BLaER1 treated with 17β-estradiol and CSF1 and Interleukin-3, amounts not matched to agents 10 nM and 100 nM (cell line): ENCODE measurements around the gene ZNF330.
"Not testable (repeated sequence)": the region's sequence is repeated elsewhere in the genome, so short reads cannot be mapped to it uniquely, and the experiment has no call there.

Experiments used
- H3K27ac ChIP-seq, 11 experiments: shearing (Covaris generic); formaldehyde crosslinking; 2 replicates each; pipeline ENCODE4 v1.8.1; 2022
- H3K27me3 ChIP-seq, 11 experiments: shearing (Covaris generic); formaldehyde crosslinking; 2 replicates each; pipeline ENCODE4 v1.8.1; 2022
- H3K36me3 ChIP-seq, 11 experiments: shearing (Covaris generic); formaldehyde crosslinking; 2 replicates each; pipeline ENCODE4 v1.8.1; 2022
- H3K4me1 ChIP-seq, 10 experiments: shearing (Covaris generic); formaldehyde crosslinking; 2 replicates each; pipeline ENCODE4 v1.8.1; 2022
- H3K4me2 ChIP-seq, 11 experiments: shearing (Covaris generic); formaldehyde crosslinking; 2 replicates each; pipeline ENCODE4 v1.8.1; 2022
- H3K4me3 ChIP-seq, 10 experiments: shearing (Covaris generic); formaldehyde crosslinking; 2 replicates each; pipeline ENCODE4 v1.8.1; 2022
- H3K9ac ChIP-seq, 11 experiments: shearing (Covaris generic); formaldehyde crosslinking; 2 replicates each; pipeline ENCODE4 v1.8.1; 2022
- H3K9me3 ChIP-seq, 11 experiments: shearing (Covaris generic); formaldehyde crosslinking; replicated peaks in 1 of 11; 2 replicates each; pipeline ENCODE4 v1.8.1; 2022
- H4K20me1 ChIP-seq, 11 experiments: shearing (Covaris generic); formaldehyde crosslinking; 2 replicates each; pipeline ENCODE4 v1.8.1; 2022
- Cebpa-rat ChIP-seq, 11 experiments: shearing (Covaris generic); IDR thresholded peaks; 2 replicates each; pipeline ENCODE4 v1.8.1; 2022

Gene ZNF330

GRCh38 chr4:141220691-141221659, at the start of gene ZNF330:
Gene ZNF330, plus strand, starts transcription at chr4:141220895. Its CDS starts 1,477 bp downstream, at chr4:141222372.
- H3K27me3 ChIP-seq = no peaks in the 10 kb centered on the region
- H3K36me3 ChIP-seq = peaks cover 32 to 39% (median 37%) of the 10 kb centered on the region in 11 experiments; a peak in 21 of 22 replicates
- no peak for TF ChIP-seq Cebpa-rat (IDR thresholded peaks at IDR 0.05)
- peak within 1 kb of the TSS; percentile 85 to 99 (median 93) for H3K27ac ChIP-seq
- no peaks in the 10 kb centered on the region for H3K9me3 ChIP-seq
- peak within 1 kb of the TSS; percentile 43 to 92 (median 74); a peak in 21 of 22 replicates for H3K4me2 ChIP-seq
- peak within 1 kb of the TSS; percentile 79 to 96 (median 91) for H3K4me3 ChIP-seq
- H4K20me1 ChIP-seq = peaks cover 8 to 44% (median 37%) of the 10 kb centered on the region in 11 experiments; a peak in 18 of 22 replicates
- peaks cover 6 to 40% (median 14%) of the 10 kb centered on the region in 10 experiments; a peak in 19 of 20 replicates for H3K4me1 ChIP-seq
- peak within 1 kb of the TSS; percentile 87 to 99 (median 94) for H3K9ac ChIP-seq

GRCh38 chr4:141174457-141174856, 46.2 kb upstream of the ZNF330 start:
- no peak overlapping the region for H3K4me3 ChIP-seq
- no peaks in the 10 kb centered on the region for H4K20me1 ChIP-seq
- peak overlapping the region in 7 of 11 experiments; percentile 7 to 70 (median 55); a peak in 10 of 22 replicates for H3K4me2 ChIP-seq
- H3K36me3 ChIP-seq = no peaks in the 10 kb centered on the region
- peaks cover 0 to 28% (median 4%) of the 10 kb centered on the region in 10 experiments; a peak in 9 of 20 replicates for H3K4me1 ChIP-seq
- no peak for TF ChIP-seq Cebpa-rat (IDR thresholded peaks at IDR 0.05)
- peaks cover 0 to 7% (median under 1%) of the 10 kb centered on the region in 11 experiments; a peak in 9 of 22 replicates for H3K9me3 ChIP-seq
- peak overlapping the region in 3 of 11 experiments; percentile 20 to 58 (median 48); a peak in 5 of 22 replicates for H3K27ac ChIP-seq
- peak overlapping the region in 2 of 11 experiments; percentile 2 to 20; a peak in 2 of 22 replicates for H3K9ac ChIP-seq
- H3K27me3 ChIP-seq = no peaks in the 10 kb centered on the region

GRCh38 chr4:141177171-141177570, 43.5 kb upstream of the ZNF330 start:
- Histone ChIP-seq H4K20me1 (no peaks in the 10 kb centered on the region), H3K27ac (no peak overlapping the region), H3K4me1 (peaks cover 0 to 28% (median 4%) of the 10 kb centered on the region in 10 experiments; a peak in 9 of 20 replicates), H3K4me2 (no peak overlapping the region), H3K9ac (no peak overlapping the region), H3K27me3 (no peaks in the 10 kb centered on the region), H3K36me3 (no peaks in the 10 kb centered on the region), H3K4me3 (no peak overlapping the region), H3K9me3 (no peaks in the 10 kb centered on the region)
- TF ChIP-seq Cebpa-rat (IDR thresholded peaks at IDR 0.05) = no peak

- no peak overlapping the region for H3K27ac ChIP-seq
- TF ChIP-seq Cebpa-rat (IDR thresholded peaks at IDR 0.05) = no peak
- peaks cover 0 to 10% (median under 1%) of the 10 kb centered on the region in 10 experiments; a peak in 9 of 20 replicates for H3K4me1 ChIP-seq
- no peak overlapping the region for H3K4me2 ChIP-seq
- H3K4me3 ChIP-seq = no peak overlapping the region
- H3K9ac ChIP-seq = no peak overlapping the region
- H3K27me3 ChIP-seq = no peaks in the 10 kb centered on the region
- H4K20me1 ChIP-seq = no peaks in the 10 kb centered on the region
- no peaks in the 10 kb centered on the region for H3K9me3 ChIP-seq
- H3K36me3 ChIP-seq = no peaks in the 10 kb centered on the region
Observed at GRCh38 chr4:141179474-141180373, 41.0 kb upstream of the ZNF330 start.

- no peak for TF ChIP-seq Cebpa-rat (IDR thresholded peaks at IDR 0.05)
- Histone ChIP-seq H3K36me3 (no peaks in the 10 kb centered on the region), H3K27me3 (no peaks in the 10 kb centered on the region), H3K4me3 (no peak overlapping the region), H3K27ac (no peak overlapping the region), H4K20me1 (no peaks in the 10 kb centered on the region), H3K4me2 (no peak overlapping the region), H3K9me3 (no peaks in the 10 kb centered on the region), H3K9ac (no peak overlapping the region), H3K4me1 (no peaks in the 10 kb centered on the region)
Observed at GRCh38 chr4:141180991-141181761, 39.5 kb upstream of the ZNF330 start.

GRCh38 chr4:141183491-141183890, 37.2 kb upstream of the ZNF330 start:
- not testable (repeated sequence) for H3K4me1 ChIP-seq, H3K9me3 ChIP-seq

GRCh38 chr4:141192564-141192963, 28.1 kb upstream of the ZNF330 start:
- Histone ChIP-seq H3K4me3 (no peak overlapping the region), H3K9me3 (no peaks in the 10 kb centered on the region)

More at GRCh38 chr4:141183491-141183890, 37.2 kb upstream of the ZNF330 start:
- not testable (repeated sequence) for H3K36me3 ChIP-seq, H3K27ac ChIP-seq, H4K20me1 ChIP-seq, H3K27me3 ChIP-seq, H3K4me2 ChIP-seq, H3K4me3 ChIP-seq, H3K9ac ChIP-seq

GRCh38 chr4:141193516-141194034, 27.1 kb upstream of the ZNF330 start:
- H3K4me2 ChIP-seq = no peak overlapping the region
- no peaks in the 10 kb centered on the region for H4K20me1 ChIP-seq
- no peak for TF ChIP-seq Cebpa-rat (IDR thresholded peaks at IDR 0.05)

More at GRCh38 chr4:141192564-141192963, 28.1 kb upstream of the ZNF330 start:
- no peaks in the 10 kb centered on the region for H3K36me3 ChIP-seq
- H3K4me2 ChIP-seq = no peak overlapping the region
- peaks cover 0 to 19% (median 0%) of the 10 kb centered on the region in 10 experiments; a peak in 4 of 20 replicates for H3K4me1 ChIP-seq
- H4K20me1 ChIP-seq = no peaks in the 10 kb centered on the region
- H3K27me3 ChIP-seq = no peaks in the 10 kb centered on the region
- no peak overlapping the region for H3K27ac ChIP-seq
- no peak for TF ChIP-seq Cebpa-rat (IDR thresholded peaks at IDR 0.05)
- H3K9ac ChIP-seq = no peak overlapping the region

More at GRCh38 chr4:141193516-141194034, 27.1 kb upstream of the ZNF330 start:
- Histone ChIP-seq H3K4me1 (peaks cover 0 to 19% (median 0%) of the 10 kb centered on the region in 10 experiments; a peak in 4 of 20 replicates), H3K27me3 (no peaks in the 10 kb centered on the region), H3K9ac (no peak overlapping the region), H3K36me3 (no peaks in the 10 kb centered on the region), H3K4me3 (no peak overlapping the region), H3K27ac (no peak overlapping the region), H3K9me3 (no peaks in the 10 kb centered on the region)
